ENCODE data around the gene GMDS. TPM values are rescaled to one million over a fixed set of nuclear protein-coding genes. Genes with fewer than 3 reads are reported as not detected.

Gene GMDS
- total and polyA plus RNA-seq, 5 experiments from 2014 or later = 11.4 to 25.0 (median 22.3) TPM

GRCh38 chr6:1892716-1893115, 352.7 kb downstream of the GMDS start:
- DNase-seq = no peak
- Mint-ChIP-seq H3K36me3 (peaks cover 11 to 21% (median 15%) of the 10 kb centered on the region in 3 donors), H3K4me1 (peaks cover 0 to 11% (median 0%) of the 10 kb centered on the region in 4 donors), H3K9me3 (peaks cover 0 to 4% (median 0%) of the 10 kb centered on the region in 9 donors), H3K27ac (no peak overlapping the region), H3K27me3 (no peaks in the 10 kb centered on the region), H3K4me3 (no peak overlapping the region)
- ATAC-seq = no peak
- POLR2A ChIA-PET = no interaction called here

- DNase-seq (no peak), ATAC-seq (no peak)
- no peak overlapping the region for H3K4me3 Mint-ChIP-seq
- peaks cover 0 to 4% (median 0%) of the 10 kb centered on the region in 4 donors for H3K4me1 Mint-ChIP-seq
- H3K27me3 Mint-ChIP-seq = no peaks in the 10 kb centered on the region
- H3K9me3 Mint-ChIP-seq = peaks cover 0 to 4% (median 0%) of the 10 kb centered on the region in 9 donors
- no peak overlapping the region for H3K27ac Mint-ChIP-seq
- POLR2A ChIA-PET = no interaction called here
- peaks cover 11 to 17% (median 12%) of the 10 kb centered on the region in 3 donors for H3K36me3 Mint-ChIP-seq
These were observed 354.4 kb downstream of the GMDS start for GRCh38 chr6:1890987-1891386.

- POLR2A ChIA-PET = no interaction called here
- no peak overlapping the region for H3K4me3 Mint-ChIP-seq
- ATAC-seq = no peak
These were observed 355.3 kb downstream of the GMDS start for GRCh38 chr6:1890071-1890470.

GRCh38 chr6:1885576-1886011, 359.8 kb downstream of the GMDS start:
- Mint-ChIP-seq H3K4me1 (peaks cover 0 to 2% (median 0%) of the 10 kb centered on the region in 4 donors), H3K36me3 (peaks cover 0 to 5% (median 4%) of the 10 kb centered on the region in 3 donors), H3K27ac (no peak overlapping the region), H3K27me3 (no peaks in the 10 kb centered on the region), H3K4me3 (no peak overlapping the region), H3K9me3 (peaks cover 0 to 4% (median 0%) of the 10 kb centered on the region in 9 donors)
- ATAC-seq = no peak
- no peak for DNase-seq
- POLR2A ChIA-PET = no interaction called here

More at GRCh38 chr6:1890071-1890470, 355.3 kb downstream of the GMDS start:
- peaks cover 0 to 4% (median 0%) of the 10 kb centered on the region in 9 donors for H3K9me3 Mint-ChIP-seq
- peaks cover 11 to 17% (median 12%) of the 10 kb centered on the region in 3 donors for H3K36me3 Mint-ChIP-seq
- peaks cover 0 to 4% (median 0%) of the 10 kb centered on the region in 4 donors for H3K4me1 Mint-ChIP-seq
- no peak for DNase-seq
- no peak overlapping the region for H3K27ac Mint-ChIP-seq
- no peaks in the 10 kb centered on the region for H3K27me3 Mint-ChIP-seq

DNA sequence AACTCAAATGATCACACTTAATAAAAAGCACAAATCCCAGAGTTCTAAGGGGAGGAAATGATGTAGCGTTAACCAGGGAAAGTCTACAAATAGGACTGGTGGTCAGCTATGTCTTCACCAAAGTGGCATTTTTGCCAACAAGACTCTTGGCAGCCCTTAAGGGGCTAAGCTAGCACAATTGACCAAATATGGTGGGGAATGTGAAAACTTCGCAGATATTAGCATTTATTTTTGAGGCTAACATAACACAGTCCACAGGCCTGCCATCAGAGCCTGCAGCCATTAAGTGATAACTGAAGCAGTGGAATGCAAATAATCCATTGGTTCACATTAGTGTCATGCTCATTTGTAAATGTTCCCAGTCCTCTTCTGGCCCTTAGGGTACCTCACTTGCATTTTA, 361.1 kb downstream of the GMDS start:
- H3K4me3 Mint-ChIP-seq = no peak overlapping the region
- no peak overlapping the region for H3K27ac Mint-ChIP-seq
- DNase-seq (no peak), ATAC-seq (no peak)
- no peaks in the 10 kb centered on the region for H3K9me3 Mint-ChIP-seq
- H3K27me3 Mint-ChIP-seq = no peaks in the 10 kb centered on the region
- H3K36me3 Mint-ChIP-seq = peaks cover 0 to 2% (median 2%) of the 10 kb centered on the region in 3 donors
- H3K4me1 Mint-ChIP-seq = peaks cover 0 to 2% (median 0%) of the 10 kb centered on the region in 4 donors
- POLR2A ChIA-PET = no interaction called here

DNA sequence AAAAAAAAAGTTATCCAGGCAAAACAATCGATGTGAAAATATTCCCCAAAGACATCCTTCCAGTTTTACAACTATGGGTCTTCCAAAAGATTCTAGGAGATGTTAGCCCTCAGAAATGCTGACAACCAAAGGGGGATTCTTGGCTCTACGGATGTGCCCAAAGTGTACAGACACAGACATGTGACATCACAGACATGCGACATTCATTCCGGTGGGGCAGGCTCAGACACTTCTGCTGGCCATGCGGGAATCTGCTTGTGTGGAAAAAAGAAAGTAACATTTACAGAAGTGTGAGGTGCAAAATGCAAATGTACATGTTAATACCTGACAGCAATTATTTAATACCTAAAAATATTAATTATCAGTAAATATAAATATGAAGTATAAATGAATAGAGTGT, 367.1 kb downstream of the GMDS start:
- H3K36me3 Mint-ChIP-seq = peaks cover 4 to 12% (median 10%) of the 10 kb centered on the region in 3 donors
- H3K27me3 Mint-ChIP-seq = no peaks in the 10 kb centered on the region
- no peaks in the 10 kb centered on the region for H3K9me3 Mint-ChIP-seq
- ATAC-seq (no peak), DNase-seq (no peak)
- H3K4me1 Mint-ChIP-seq = no peaks in the 10 kb centered on the region
- POLR2A ChIA-PET = no interaction called here
- no peak overlapping the region for H3K27ac Mint-ChIP-seq
- H3K4me3 Mint-ChIP-seq = no peak overlapping the region

GRCh38 chr6:1873781-1874180, 371.6 kb downstream of the GMDS start:
- no peak for DNase-seq
- Mint-ChIP-seq H3K4me3 (no peak overlapping the region), H3K4me1 (peaks cover 0 to 7% (median under 1%) of the 10 kb centered on the region in 4 donors), H3K9me3 (no peaks in the 10 kb centered on the region), H3K36me3 (peaks cover 4 to 10% (median 8%) of the 10 kb centered on the region in 3 donors), H3K27ac (no peak overlapping the region), H3K27me3 (no peaks in the 10 kb centered on the region)
- ATAC-seq = no peak
- POLR2A ChIA-PET = no interaction called here

DNA sequence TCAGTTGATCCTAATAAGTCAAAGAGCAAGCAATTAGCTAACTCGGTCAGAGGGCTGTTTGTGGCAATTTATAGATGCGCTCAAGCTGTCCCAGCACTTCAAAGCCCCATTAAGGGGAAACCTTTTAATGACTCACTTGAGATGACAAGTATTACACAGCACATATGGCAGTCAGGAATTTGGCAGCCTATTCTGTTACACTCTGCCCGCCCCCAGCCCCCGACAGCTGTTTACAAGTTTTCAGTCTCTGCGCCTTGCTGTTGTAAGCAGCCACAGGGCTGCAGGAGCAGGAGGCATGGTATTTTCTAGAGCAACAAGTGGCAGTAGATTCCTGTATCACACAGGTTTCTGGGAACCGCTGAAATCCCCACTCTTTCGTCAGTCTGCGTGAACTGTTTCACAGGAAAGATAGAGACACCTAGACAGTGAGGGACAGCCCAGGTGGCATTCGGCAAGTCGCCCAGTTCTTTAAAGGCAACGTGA, 372.7 kb downstream of the GMDS start:
- Mint-ChIP-seq H3K4me3 (no peak overlapping the region), H3K9me3 (no peaks in the 10 kb centered on the region), H3K4me1 (peaks cover 0 to 7% (median under 1%) of the 10 kb centered on the region in 4 donors), H3K27me3 (no peaks in the 10 kb centered on the region), H3K27ac (no peak overlapping the region), H3K36me3 (peaks cover 4 to 7% (median 5%) of the 10 kb centered on the region in 3 donors)
- DNase-seq (no peak), ATAC-seq (no peak)
- POLR2A ChIA-PET = no interaction called here

DNA sequence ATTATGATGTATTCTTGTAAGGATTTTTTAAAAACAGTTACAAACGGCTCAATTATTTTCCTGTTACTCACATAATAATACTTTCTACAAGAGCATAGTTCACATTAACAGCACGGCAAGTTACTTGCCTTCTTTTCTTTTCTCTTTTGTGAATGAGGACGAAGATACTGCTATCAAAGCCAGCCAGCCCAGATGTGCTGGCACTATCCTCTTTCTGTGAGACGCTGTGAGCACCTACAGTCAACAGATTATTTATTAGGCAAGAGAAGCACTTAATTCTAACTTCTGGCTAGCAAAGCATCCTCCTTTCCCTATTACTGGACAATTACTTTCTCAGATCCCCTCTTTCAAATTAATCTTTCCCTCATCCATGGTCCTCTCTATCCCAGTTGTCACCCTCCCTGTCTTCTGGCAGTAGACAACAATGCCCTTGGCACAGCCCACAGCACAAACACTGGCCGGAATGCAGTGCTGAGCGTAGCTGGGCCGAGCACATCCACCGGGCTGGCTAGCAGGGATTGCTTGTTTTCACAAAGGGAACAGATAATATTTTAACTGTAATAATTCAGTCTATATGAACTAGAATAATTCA, 373.6 kb downstream of the GMDS start:
- H3K36me3 Mint-ChIP-seq = peaks cover under 1 to 2% (median under 1%) of the 10 kb centered on the region in 3 donors
- POLR2A ChIA-PET = no interaction called here
- ATAC-seq (no peak), DNase-seq (no peak)
- no peak overlapping the region for H3K4me3 Mint-ChIP-seq
- no peaks in the 10 kb centered on the region for H3K9me3 Mint-ChIP-seq
- no peaks in the 10 kb centered on the region for H3K27me3 Mint-ChIP-seq
- H3K27ac Mint-ChIP-seq = no peak overlapping the region
- H3K4me1 Mint-ChIP-seq = peaks cover 0 to 7% (median under 1%) of the 10 kb centered on the region in 4 donors

GRCh38 chr6:1870932-1871331, 374.5 kb downstream of the GMDS start:
- POLR2A ChIA-PET = no interaction called here
- H3K27me3 Mint-ChIP-seq = no peaks in the 10 kb centered on the region
- ATAC-seq (no peak), DNase-seq (no peak)
- H3K4me1 Mint-ChIP-seq = peaks cover 0 to 7% (median under 1%) of the 10 kb centered on the region in 4 donors
- H3K36me3 Mint-ChIP-seq = peaks cover 0 to 2% (median 0%) of the 10 kb centered on the region in 3 donors
- no peak overlapping the region for H3K4me3 Mint-ChIP-seq
- no peak overlapping the region for H3K27ac Mint-ChIP-seq
- H3K9me3 Mint-ChIP-seq = no peaks in the 10 kb centered on the region

DNA sequence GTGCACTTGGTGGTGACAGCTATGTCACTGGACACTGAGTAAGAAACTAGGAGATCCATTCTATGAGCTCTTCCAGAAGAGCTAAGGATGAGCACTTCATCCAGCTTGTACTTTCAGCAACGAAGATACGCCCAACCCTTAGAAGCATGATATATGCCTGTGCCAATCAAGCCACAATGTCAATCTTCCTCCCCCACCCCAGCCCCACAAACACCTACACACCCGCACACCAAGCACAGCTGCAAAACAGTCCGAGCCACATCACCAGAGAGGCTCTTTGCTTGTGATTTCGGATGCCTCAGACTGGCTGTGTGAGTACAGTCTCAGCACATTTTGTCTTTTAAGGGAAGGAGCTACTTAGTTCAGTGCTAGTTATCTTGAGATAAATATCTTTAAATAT, 375.2 kb downstream of the GMDS start:
- no peaks in the 10 kb centered on the region for H3K27me3 Mint-ChIP-seq
- DNase-seq (no peak), ATAC-seq (no peak)
- no peaks in the 10 kb centered on the region for H3K9me3 Mint-ChIP-seq
- POLR2A ChIA-PET = no interaction called here
- peaks cover 0 to 1% (median 0%) of the 10 kb centered on the region in 3 donors for H3K36me3 Mint-ChIP-seq
- H3K4me1 Mint-ChIP-seq = peaks cover 0 to 7% (median under 1%) of the 10 kb centered on the region in 4 donors
- H3K4me3 Mint-ChIP-seq = no peak overlapping the region
- no peak overlapping the region for H3K27ac Mint-ChIP-seq

DNA sequence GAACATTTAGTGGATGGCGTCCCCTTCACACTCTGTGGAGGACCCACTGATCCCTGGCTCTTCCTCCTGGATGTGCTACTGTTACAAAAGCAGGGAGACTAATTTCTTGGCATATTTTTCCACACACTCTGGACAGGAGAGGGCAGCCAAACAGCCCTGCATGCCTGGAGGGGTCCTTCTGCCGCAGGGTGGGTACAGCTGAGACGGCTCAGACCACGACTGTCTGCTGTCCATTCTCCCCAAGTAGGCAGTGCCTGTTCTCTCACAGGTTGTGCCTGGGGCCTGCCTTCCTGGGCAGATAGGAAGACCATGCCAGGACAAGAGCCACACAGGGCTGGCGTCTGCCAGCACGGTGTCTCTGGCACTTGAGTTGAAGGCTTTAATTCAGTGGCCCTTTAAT, 375.6 kb downstream of the GMDS start:
- ATAC-seq = no peak
- Mint-ChIP-seq H3K4me3 (no peak overlapping the region), H3K27me3 (no peaks in the 10 kb centered on the region), H3K27ac (no peak overlapping the region), H3K9me3 (no peaks in the 10 kb centered on the region), H3K36me3 (no peaks in the 10 kb centered on the region), H3K4me1 (peaks cover 0 to 7% (median under 1%) of the 10 kb centered on the region in 4 donors)
- POLR2A ChIA-PET = no interaction called here
- no peak for DNase-seq

GRCh38 chr6:1869308-1869707, 376.1 kb downstream of the GMDS start:
- Mint-ChIP-seq H3K4me3 (no peak overlapping the region), H3K36me3 (no peaks in the 10 kb centered on the region), H3K27me3 (no peaks in the 10 kb centered on the region), H3K4me1 (peaks cover 0 to 7% (median under 1%) of the 10 kb centered on the region in 4 donors), H3K27ac (no peak overlapping the region), H3K9me3 (no peaks in the 10 kb centered on the region)
- POLR2A ChIA-PET = no interaction called here
- ATAC-seq (no peak), DNase-seq (no peak)

Data from naive thymus-derived CD8-positive, alpha-beta T cell (primary cell).